ENCODE results near the gene OTX2. TPM values are rescaled to one million over a fixed set of nuclear protein-coding genes. Genes with fewer than 3 reads are reported as not detected.

The OTX2 gene
- total RNA-seq, 2 experiments from 2014 or later: not detected

- no peak overlapping the region for H3K4me3 ChIP-seq (ENCODE audit: low read depth, low read length, poor library complexity, severe bottlenecking)
- CTCF ChIA-PET (ENCODE audit: unreplicated experiment): no interaction called here
- H2AFZ ChIP-seq (ENCODE audit: low read length): no peak overlapping the region
- H4K20me1 ChIP-seq (ENCODE audit: insufficient read depth, low read length): no peaks in the 10 kb centered on the region
- H3K9me3 ChIP-seq (ENCODE audit: low read length): no peaks in the 10 kb centered on the region
- no peaks in the 10 kb centered on the region for H3K36me3 ChIP-seq (ENCODE audit: insufficient read depth, low read length)
- TF ChIP-seq CTCF (conservative IDR thresholded peaks at IDR 0.05; ENCODE audit: low read length): no peak
- TF ChIP-seq EZH2phosphoT487 (IDR thresholded peaks at IDR 0.05; ENCODE audit: borderline replicate concordance, low read depth, low read length): no peak
- DNase-seq (ENCODE audit: low spot score): no peak
- intact Hi-C loops (cut with micrococcal nuclease; ENCODE audit: unreplicated experiment): no loop called here
- no peaks in the 10 kb centered on the region for H3K79me2 ChIP-seq (ENCODE audit: insufficient read depth, low read depth, low read length)
- no peaks in the 10 kb centered on the region for H3K4me1 ChIP-seq (ENCODE audit: insufficient read depth, low read length, poor library complexity, severe bottlenecking)
- no TSS peak for BruUV-seq (replicated peaks)
- H3K27ac ChIP-seq (ENCODE audit: low read depth, low read length, poor library complexity, severe bottlenecking): no peak overlapping the region
- no peak overlapping the region for H3K4me2 ChIP-seq (ENCODE audit: low read length)
- POLR2A ChIA-PET: no interaction called here
- H3K9me2 ChIP-seq (ENCODE audit: insufficient read depth, low read length): no peaks in the 10 kb centered on the region
Measured at GRCh38 chr14:56795284-56795622, 15.0 kb downstream of the OTX2 start.

- H3K4me3 ChIP-seq (ENCODE audit: low read depth, low read length, poor library complexity, severe bottlenecking): no peak overlapping the region
- intact Hi-C loops (cut with micrococcal nuclease; ENCODE audit: unreplicated experiment): no loop called here
- no peak for DNase-seq (ENCODE audit: low spot score)
- no peak overlapping the region for H3K4me2 ChIP-seq (ENCODE audit: low read length)
- no peaks in the 10 kb centered on the region for H4K20me1 ChIP-seq (ENCODE audit: insufficient read depth, low read length)
- no peaks in the 10 kb centered on the region for H3K79me2 ChIP-seq (ENCODE audit: insufficient read depth, low read depth, low read length)
- no peak overlapping the region for H3K27ac ChIP-seq (ENCODE audit: low read depth, low read length, poor library complexity, severe bottlenecking)
- no peak for TF ChIP-seq EZH2phosphoT487 (IDR thresholded peaks at IDR 0.05; ENCODE audit: borderline replicate concordance, low read depth, low read length)
- TF ChIP-seq CTCF (conservative IDR thresholded peaks at IDR 0.05; ENCODE audit: low read length): no peak
- H3K9me2 ChIP-seq (ENCODE audit: insufficient read depth, low read length): no peaks in the 10 kb centered on the region
- H3K4me1 ChIP-seq (ENCODE audit: insufficient read depth, low read length, poor library complexity, severe bottlenecking): no peaks in the 10 kb centered on the region
- H2AFZ ChIP-seq (ENCODE audit: low read length): no peak overlapping the region
- no TSS peak for BruUV-seq (replicated peaks)
- no peaks in the 10 kb centered on the region for H3K36me3 ChIP-seq (ENCODE audit: insufficient read depth, low read length)
- no peaks in the 10 kb centered on the region for H3K9me3 ChIP-seq (ENCODE audit: low read length)
- ChIA-PET POLR2A (no interaction called here), CTCF (ENCODE audit: unreplicated experiment) (no interaction called here)
Measured at GRCh38 chr14:56794557-56795283, 15.6 kb downstream of the OTX2 start.

- H3K9me2 ChIP-seq (ENCODE audit: insufficient read depth, low read length): no peaks in the 10 kb centered on the region
- ChIA-PET CTCF (ENCODE audit: unreplicated experiment) (no interaction called here), POLR2A (no interaction called here)
- no peaks in the 10 kb centered on the region for H3K36me3 ChIP-seq (ENCODE audit: insufficient read depth, low read length)
- no peak overlapping the region for H3K4me2 ChIP-seq (ENCODE audit: low read length)
- BruUV-seq (replicated peaks): no TSS peak
- no peak overlapping the region for H2AFZ ChIP-seq (ENCODE audit: low read length)
- no peaks in the 10 kb centered on the region for H3K4me1 ChIP-seq (ENCODE audit: insufficient read depth, low read length, poor library complexity, severe bottlenecking)
- no peak overlapping the region for H3K4me3 ChIP-seq (ENCODE audit: low read depth, low read length, poor library complexity, severe bottlenecking)
- TF ChIP-seq CTCF (conservative IDR thresholded peaks at IDR 0.05; ENCODE audit: low read length) (no peak), EZH2phosphoT487 (IDR thresholded peaks at IDR 0.05; ENCODE audit: borderline replicate concordance, low read depth, low read length) (no peak)
- no peaks in the 10 kb centered on the region for H3K79me2 ChIP-seq (ENCODE audit: insufficient read depth, low read depth, low read length)
- H4K20me1 ChIP-seq (ENCODE audit: insufficient read depth, low read length): no peaks in the 10 kb centered on the region
- H3K27ac ChIP-seq (ENCODE audit: low read depth, low read length, poor library complexity, severe bottlenecking): no peak overlapping the region
- no peaks in the 10 kb centered on the region for H3K9me3 ChIP-seq (ENCODE audit: low read length)
- intact Hi-C loops (cut with micrococcal nuclease; ENCODE audit: unreplicated experiment): no loop called here
- DNase-seq (ENCODE audit: low spot score): no peak
Measured at GRCh38 chr14:56794088-56794556, 16.2 kb downstream of the OTX2 start.
